Nephron progenitor cell (in vitro differentiated cells): ENCODE measurements around the gene HTR1D.
A peak's percentile ranks its signal among the peaks of the same experiment; 100 is the strongest.

Source experiments
- DNase-seq: peaks from one replicate; pipeline ENCODE4 v3.0.0; 2021
- H3K27ac Mint-ChIP-seq: 2 replicates; pipeline ENCODE4 v1.8.0; 2021; ENCODE audit warnings: mild to moderate bottlenecking, moderate library complexity, mixed read lengths
- H3K27me3 Mint-ChIP-seq: 2 replicates; pipeline ENCODE4 v1.8.0; 2021; ENCODE audit warnings: mild to moderate bottlenecking, low read depth, mixed read lengths; ENCODE audit not compliant: poor library complexity
- H3K36me3 Mint-ChIP-seq: 2 replicates; pipeline ENCODE4 v1.8.0; 2021; ENCODE audit warnings: low read depth, mixed read lengths
- H3K4me1 Mint-ChIP-seq: 2 replicates; pipeline ENCODE4 v1.8.0; 2021; ENCODE audit warnings: mixed read lengths
- H3K4me3 Mint-ChIP-seq: 2 replicates; pipeline ENCODE4 v1.8.0; 2021; ENCODE audit warnings: mild to moderate bottlenecking, moderate library complexity, mixed read lengths
- H3K9me3 Mint-ChIP-seq: 2 replicates; pipeline ENCODE4 v1.8.0; 2021; ENCODE audit warnings: mild to moderate bottlenecking, moderate library complexity, mixed read lengths
- CTCF ChIP-seq: fragments of 200-600 bp; sonication (generic); IDR thresholded peaks from 2 replicates; pipeline ENCODE4 v1.5.0; 2021; ENCODE audit warnings: antibody characterized with exemption

Gene HTR1D

DNA sequence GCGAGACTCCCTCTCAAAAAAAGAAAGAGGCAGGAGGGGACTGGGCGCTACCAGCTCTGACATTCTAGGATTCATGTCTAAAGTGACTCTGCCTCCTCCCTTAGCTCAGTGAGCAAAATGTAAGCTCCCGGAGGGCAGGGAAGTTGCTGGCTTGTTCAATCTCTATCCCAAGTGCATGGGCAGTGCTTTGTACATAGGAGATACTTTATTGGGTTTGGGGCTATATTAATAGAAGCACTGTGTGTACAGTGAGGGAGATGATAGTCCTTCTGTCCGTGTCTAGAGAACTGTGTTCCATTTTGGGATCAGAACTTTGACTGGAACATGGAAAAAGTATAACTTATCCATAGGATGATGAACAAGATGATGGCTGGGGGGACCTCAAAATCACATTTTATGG is 31.9 kb downstream of the HTR1D start:
- Mint-ChIP-seq H3K27ac (no peak overlapping the region), H3K9me3 (no peaks in the 10 kb centered on the region), H3K36me3 (no peaks in the 10 kb centered on the region), H3K27me3 (peaks cover 34% of the 10 kb centered on the region), H3K4me3 (no peak overlapping the region), H3K4me1 (no peaks in the 10 kb centered on the region)
- no peak for TF ChIP-seq CTCF
- no peak for DNase-seq

DNA sequence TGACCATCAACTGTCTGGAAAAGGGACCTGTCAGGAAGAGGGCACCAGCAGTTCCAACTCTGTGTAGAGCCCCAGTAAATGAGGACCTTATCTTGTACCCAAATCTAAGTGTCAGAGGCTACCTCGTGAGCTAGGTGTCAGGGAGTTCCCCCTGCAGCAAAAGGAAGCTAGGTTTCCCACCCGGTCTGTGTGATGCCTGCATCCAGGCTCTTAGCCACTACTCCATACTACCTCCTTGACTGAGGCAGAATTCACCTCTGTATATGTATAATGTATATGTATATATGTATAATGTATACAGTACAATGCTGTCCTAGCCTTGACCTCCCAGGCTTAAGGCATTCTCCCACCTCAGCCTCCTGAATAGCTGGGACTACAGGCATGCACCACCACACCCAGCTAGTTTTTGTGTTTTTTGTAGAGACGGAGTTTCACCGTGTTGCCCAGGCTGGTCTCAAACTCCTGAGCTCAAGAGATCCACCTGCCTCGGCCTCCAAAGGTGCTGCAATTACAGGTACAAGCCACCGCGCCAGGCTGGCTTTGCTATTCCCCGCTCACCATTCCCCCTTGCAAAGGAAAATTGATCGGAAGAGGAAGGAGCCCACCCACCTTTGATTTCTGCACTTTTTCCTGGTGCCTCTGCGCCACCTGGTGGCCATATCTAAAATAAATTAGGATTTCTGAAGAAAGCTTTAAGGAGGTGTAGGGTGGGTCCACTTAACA is 32.9 kb downstream of the HTR1D start:
- Mint-ChIP-seq H3K4me1 (no peaks in the 10 kb centered on the region), H3K4me3 (peak overlapping the region; percentile 52), H3K27me3 (peaks cover 33% of the 10 kb centered on the region), H3K9me3 (no peaks in the 10 kb centered on the region), H3K27ac (no peak overlapping the region), H3K36me3 (no peaks in the 10 kb centered on the region)
- peak; percentile 73 for TF ChIP-seq CTCF
- DNase-seq = peak; percentile 60

DNA sequence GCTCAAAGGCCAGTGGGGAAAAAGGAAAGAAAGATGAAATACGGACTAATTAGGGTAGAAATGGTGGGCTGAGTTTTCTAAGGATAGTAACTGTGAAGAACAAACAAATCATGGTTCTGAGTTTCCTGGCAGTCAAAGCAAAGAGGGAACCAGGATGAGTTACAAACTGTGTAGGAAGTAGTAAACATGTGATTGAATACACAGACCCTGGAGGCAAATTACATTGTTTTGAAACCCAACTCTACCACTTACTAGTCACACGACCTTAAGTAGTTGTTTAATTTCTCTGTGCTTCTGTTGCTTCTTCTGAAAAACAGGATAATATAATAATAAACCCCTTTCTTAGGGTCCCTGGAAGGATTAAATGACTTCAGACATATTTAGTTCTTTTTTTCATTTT is 37.4 kb downstream of the HTR1D start:
- no peak for DNase-seq
- Mint-ChIP-seq H3K36me3 (no peaks in the 10 kb centered on the region), H3K4me1 (peaks cover 18% of the 10 kb centered on the region), H3K9me3 (no peaks in the 10 kb centered on the region), H3K27ac (no peak overlapping the region), H3K4me3 (no peak overlapping the region), H3K27me3 (peaks cover 65% of the 10 kb centered on the region)
- no peak for TF ChIP-seq CTCF

GRCh38 chr1:23178950-23179349 is 38.4 kb downstream of the HTR1D start:
- no peaks in the 10 kb centered on the region for H3K9me3 Mint-ChIP-seq
- peak; percentile 21 for TF ChIP-seq CTCF
- no peak overlapping the region for H3K27ac Mint-ChIP-seq
- no peaks in the 10 kb centered on the region for H3K36me3 Mint-ChIP-seq
- peak overlapping the region; percentile 85 for H3K4me3 Mint-ChIP-seq
- no peak for DNase-seq
- H3K27me3 Mint-ChIP-seq = peaks cover 69% of the 10 kb centered on the region
- H3K4me1 Mint-ChIP-seq = peaks cover 18% of the 10 kb centered on the region

GRCh38 chr1:23178414-23178813 is 38.9 kb downstream of the HTR1D start:
- Mint-ChIP-seq H3K4me3 (peak overlapping the region; percentile 85), H3K9me3 (no peaks in the 10 kb centered on the region), H3K27ac (no peak overlapping the region), H3K27me3 (peaks cover 68% of the 10 kb centered on the region), H3K36me3 (no peaks in the 10 kb centered on the region), H3K4me1 (peaks cover 18% of the 10 kb centered on the region)
- no peak for TF ChIP-seq CTCF
- DNase-seq = no peak
